GM19238 (cell line): ENCODE data around the gene HMCES.
"Not testable (repeated sequence)": the region's sequence is repeated elsewhere in the genome, so short reads cannot be mapped to it uniquely, and the experiment has no call there.

Experiments
- DNase-seq: peaks from one replicate; pipeline ENCODE4 v3.0.0; 2011; ENCODE audit warnings: low spot score; ENCODE audit not compliant: insufficient read length

The HMCES gene

GRCh38 chr3:129346695-129347457 lies 68.2 kb downstream of the HMCES start:
- no peak for DNase-seq

DNA sequence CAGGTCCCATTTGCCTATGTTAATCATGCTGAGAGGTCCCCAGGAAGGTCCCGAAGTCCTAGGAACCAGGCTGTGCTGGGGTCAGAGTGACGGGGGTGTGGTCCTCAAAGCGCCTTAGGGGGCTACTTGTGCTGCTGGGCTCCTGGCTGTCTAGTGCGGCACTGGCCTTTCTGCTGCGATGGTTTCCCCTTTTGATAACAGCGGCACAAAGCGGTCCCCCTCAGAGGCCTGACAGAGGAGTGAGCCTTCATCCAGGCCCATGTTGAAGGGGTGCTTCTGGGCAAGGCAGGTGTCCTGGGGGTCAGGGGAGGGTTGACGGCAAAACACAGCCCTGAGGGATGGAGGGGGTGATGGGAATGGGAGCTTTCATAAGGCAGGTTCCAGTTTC lies 68.8 kb downstream of the HMCES start:
- no peak for DNase-seq

DNA sequence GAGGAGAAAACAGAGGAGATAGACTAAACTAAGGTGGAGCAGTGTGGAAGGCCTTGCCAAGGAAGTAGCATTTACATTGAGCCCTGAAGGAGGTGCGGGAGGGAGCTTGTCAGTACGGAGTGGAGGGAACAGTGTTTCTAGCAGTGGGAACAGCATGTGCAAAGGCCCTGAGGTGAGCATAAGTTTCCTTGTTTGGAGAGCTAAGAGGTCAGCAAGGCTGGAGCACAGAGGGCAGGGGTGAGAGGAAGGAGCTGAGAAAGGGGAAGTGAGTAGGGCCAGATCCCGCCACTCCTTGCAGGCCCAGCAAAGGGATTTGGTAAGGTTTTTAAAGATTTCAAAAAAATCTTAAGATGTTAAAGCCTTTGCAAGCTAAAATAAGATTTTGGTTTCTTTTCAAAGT lies 70.1 kb downstream of the HMCES start:
- no peak for DNase-seq

- not testable (repeated sequence) for DNase-seq
Observed at GRCh38 chr3:129349169-129349568, 70.5 kb downstream of the HMCES start.

- DNase-seq = no peak
Observed at GRCh38 chr3:129349791-129350190, 71.1 kb downstream of the HMCES start.

DNA sequence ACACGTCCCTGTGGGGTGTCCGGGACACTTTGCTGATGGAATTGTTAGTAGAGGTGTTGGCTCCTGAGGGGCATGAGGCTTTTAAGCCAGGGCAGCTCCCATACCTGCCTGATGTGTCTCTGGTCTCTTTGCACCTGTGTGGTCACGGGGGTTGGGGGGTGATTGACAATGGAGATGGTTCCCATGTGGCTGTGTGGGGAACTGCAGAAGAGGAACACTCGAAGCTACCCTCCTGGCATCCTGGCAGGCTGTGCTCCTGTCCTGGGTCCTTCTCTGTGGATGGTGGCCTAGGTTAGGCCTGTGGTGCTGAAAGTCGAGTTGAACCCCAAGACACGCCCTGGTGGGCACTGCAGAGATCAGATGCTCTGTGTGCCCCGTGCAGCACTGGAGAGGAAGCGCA lies 73.4 kb downstream of the HMCES start:
- no peak for DNase-seq

DNA sequence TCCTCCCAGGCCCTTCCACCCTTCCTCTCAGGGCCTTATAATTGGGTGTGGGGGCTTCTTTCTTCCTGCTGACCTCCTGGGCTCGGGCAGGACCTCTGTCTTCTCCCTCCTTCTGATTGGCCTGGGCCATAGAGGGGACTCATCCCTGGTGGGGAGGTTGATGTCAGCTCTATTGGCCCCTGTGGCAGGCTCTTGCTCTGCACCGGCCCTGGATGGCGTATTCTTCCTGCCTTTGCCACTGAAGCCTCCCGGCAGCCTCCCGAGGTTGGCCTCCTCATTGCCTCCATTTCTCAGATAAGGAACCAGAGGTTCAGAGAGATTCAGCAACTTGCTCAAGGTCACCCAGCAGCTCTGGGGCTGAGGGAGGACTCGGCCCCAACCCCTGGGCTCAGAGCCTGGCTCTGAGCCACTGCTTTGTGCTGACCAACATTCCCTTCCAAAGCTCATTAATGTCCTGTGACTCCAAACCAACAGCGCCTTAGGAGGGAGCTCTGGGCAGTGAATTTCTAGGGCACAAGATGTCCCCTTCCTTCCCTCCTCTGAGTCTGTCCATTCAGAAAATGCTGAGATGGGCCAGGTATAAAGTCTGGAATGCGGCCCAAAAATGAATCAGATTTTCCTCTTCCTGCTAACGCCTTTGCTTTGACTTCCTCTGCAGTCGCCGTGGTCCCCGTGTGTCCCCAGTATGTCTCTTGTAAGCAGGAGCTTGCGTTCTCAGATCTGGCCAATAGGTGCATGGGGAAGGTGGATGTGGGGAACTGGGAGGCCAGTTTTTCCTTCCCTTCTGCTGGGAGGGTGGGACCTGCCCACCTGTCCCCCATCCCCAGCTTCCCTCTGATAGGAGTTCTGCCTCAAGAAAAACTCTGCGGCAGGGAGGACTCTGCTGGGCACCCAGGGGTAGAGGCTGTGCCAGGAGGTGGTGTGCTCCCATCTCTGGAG lies 74.2 kb downstream of the HMCES start:
- DNase-seq = no peak

GRCh38 chr3:129353589-129353941 lies 74.9 kb downstream of the HMCES start:
- DNase-seq = no peak
